H1 (cell line): Measurements from ENCODE around the gene CEP76. TPM values are rescaled to one million over a fixed set of nuclear protein-coding genes. Genes with fewer than 3 reads are reported as not detected.
A peak's percentile ranks its signal among the peaks of the same experiment; 100 is the strongest.

Experiments used
- CTCF ChIA-PET: fragments of 300-600 bp; sonication (Branson Sonifier 250); formaldehyde crosslinking; loops from one replicate; lab custom pipeline; 2021; ENCODE audit not compliant: partially characterized antibody; lab: Charles Lee
- POLR2A ChIA-PET: fragments of 300-600 bp; sonication (Branson Sonifier 250); formaldehyde crosslinking; loops from one replicate; lab custom pipeline; 2021; ENCODE audit warnings: inconsistent platforms; ENCODE audit not compliant: partially characterized antibody; lab: Charles Lee
- DNase-seq, 2 experiments: peaks; one replicate each; pipeline versions ENCODE4 v3.0.0 to v3.0.0-alpha.2; 2010 to 2022; ENCODE audit warnings: low spot score in 2 of 2, low read depth in 1 of 2, mixed read lengths in 1 of 2
- FAIRE-seq: peaks from 2 replicates; lab custom pipeline; 2011; peaks lifted over from hg19 to GRCh38; lab: Jason Lieb, UNC
- H2AFZ ChIP-seq: 2 replicates; pipeline ENCODE4 v1.8.1; 2012; ENCODE audit warnings: low read length, inconsistent platforms
- H2AK5ac ChIP-seq: 2 replicates; pipeline ENCODE4 v1.6.1; 2013; ENCODE audit warnings: low read depth, low read length
- H2BK120ac ChIP-seq: replicated peaks from 2 replicates; pipeline ENCODE3; 2013; ENCODE audit warnings: low read depth, low read length, inconsistent platforms
- H2BK12ac ChIP-seq: 2 replicates; pipeline ENCODE4 v1.6.1; 2013; ENCODE audit warnings: low read depth, low read length
- H2BK15ac ChIP-seq: 2 replicates; pipeline ENCODE4 v1.6.1; 2013; ENCODE audit warnings: low read length
- H2BK20ac ChIP-seq: 2 replicates; pipeline ENCODE4 v1.6.1; 2013; ENCODE audit warnings: low read length
- H2BK5ac ChIP-seq: 2 replicates; pipeline ENCODE4 v1.6.1; 2013; ENCODE audit warnings: low read depth, low read length
- H3K14ac ChIP-seq: 2 replicates; pipeline ENCODE4 v1.6.1; 2013; ENCODE audit warnings: inconsistent platforms; ENCODE audit not compliant: insufficient read length
- H3K18ac ChIP-seq: 2 replicates; pipeline ENCODE4 v1.6.1; 2013; ENCODE audit warnings: low read length; ENCODE audit errors: extremely low read depth
- H3K23ac ChIP-seq: 2 replicates; pipeline ENCODE4 v1.6.1; 2013; ENCODE audit warnings: inconsistent platforms; ENCODE audit not compliant: insufficient read length
- H3K23me2 ChIP-seq: 2 replicates; pipeline ENCODE4 v1.6.1; 2013; ENCODE audit warnings: low read depth, low read length
- H3K27ac ChIP-seq: 2 replicates; pipeline ENCODE4 v1.6.1; 2011; ENCODE audit warnings: low read depth, low read length, inconsistent platforms
- H3K27me3 ChIP-seq, 4 experiments: replicated peaks in 1 of 4; 1 replicate in 1 of 4; 2 replicates in 3 of 4; pipeline versions ENCODE4 v1.6.1 to v1.8.1; 2011 to 2013; ENCODE audit warnings: low read length in 3 of 4, mild to moderate bottlenecking in 3 of 4, inconsistent platforms in 2 of 4, mixed read lengths in 2 of 4, moderate library complexity in 1 of 4; ENCODE audit not compliant: control insufficient read depth in 3 of 4, insufficient read depth in 3 of 4; ENCODE audit errors: extremely low read depth in 1 of 4
- H3K36me3 ChIP-seq, 4 experiments: 2 replicates each; pipeline versions ENCODE4 v1.6.1 to v1.8.1; 2011 to 2013; ENCODE audit warnings: mild to moderate bottlenecking in 4 of 4, low read length in 3 of 4, moderate library complexity in 2 of 4, control low read depth in 1 of 4, inconsistent platforms in 1 of 4; ENCODE audit not compliant: insufficient read depth in 4 of 4, control insufficient read depth in 2 of 4
- H3K4ac ChIP-seq: replicated peaks from 2 replicates; pipeline ENCODE3; 2013; ENCODE audit warnings: low read length, low read depth, mixed read lengths, inconsistent platforms; ENCODE audit not compliant: insufficient read length
- H3K4me1 ChIP-seq, 4 experiments: replicated peaks in 1 of 4; 1 replicate in 1 of 4; 2 replicates in 3 of 4; pipeline versions ENCODE4 v1.6.1 to v1.8.1; 2011 to 2013; ENCODE audit warnings: low read length in 3 of 4, inconsistent platforms in 2 of 4, mixed read lengths in 1 of 4; ENCODE audit not compliant: insufficient read depth in 4 of 4, control insufficient read depth in 3 of 4
- H3K4me2 ChIP-seq, 2 experiments: 2 replicates each; pipeline versions ENCODE4 v1.6.1 to v1.8.1; 2011 to 2013; ENCODE audit warnings: low read depth in 2 of 2, low read length in 2 of 2, control low read depth in 1 of 2, inconsistent platforms in 1 of 2, mild to moderate bottlenecking in 1 of 2; ENCODE audit not compliant: insufficient read depth in 1 of 2
- H3K4me3 ChIP-seq, 4 experiments: fragments of 200-600, 300-600 bp in 1 of 4; sonication (generic), shearing (Covaris generic), sonication (Bioruptor Twin) in 1 of 4; 2 replicates each; pipeline versions ENCODE4 v1.5.1 to v1.8.1; 2011 to 2016; ENCODE audit warnings: low read length in 4 of 4, low read depth in 3 of 4, control low read depth in 2 of 4, inconsistent platforms in 2 of 4, mild to moderate bottlenecking in 2 of 4, mixed read lengths in 1 of 4, moderate library complexity in 1 of 4; ENCODE audit not compliant: insufficient read depth in 2 of 4; ENCODE audit errors: extremely low read depth in 1 of 4
- H3K56ac ChIP-seq: replicated peaks from 2 replicates; pipeline ENCODE3; 2013; ENCODE audit warnings: low read depth, mild to moderate bottlenecking, mixed read lengths, low read length, inconsistent platforms; ENCODE audit not compliant: insufficient read length
- H3K79me1 ChIP-seq: 2 replicates; pipeline ENCODE4 v1.6.1; 2013; ENCODE audit warnings: low read depth, low read length, control low read depth
- H3K79me2 ChIP-seq, 2 experiments: 2 replicates each; pipeline versions ENCODE4 v1.6.1 to v1.8.1; 2012 to 2013; ENCODE audit warnings: low read length in 2 of 2, mild to moderate bottlenecking in 2 of 2, inconsistent platforms in 1 of 2; ENCODE audit not compliant: insufficient read depth in 2 of 2, control insufficient read depth in 1 of 2
- H3K9ac ChIP-seq, 4 experiments: replicated peaks in 1 of 4; 1 replicate in 1 of 4; 2 replicates in 3 of 4; pipeline versions ENCODE4 v1.6.1 to v1.8.1; 2011 to 2013; ENCODE audit warnings: low read depth in 3 of 4, low read length in 3 of 4, control low read depth in 2 of 4, mild to moderate bottlenecking in 2 of 4, moderate library complexity in 2 of 4, inconsistent platforms in 1 of 4; ENCODE audit errors: extremely low read depth in 1 of 4
- H3K9me3 ChIP-seq, 2 experiments: 2 replicates each; pipeline versions ENCODE4 v1.6.1 to v1.8.1; 2012 to 2013; ENCODE audit warnings: mild to moderate bottlenecking in 2 of 2, moderate library complexity in 2 of 2, control low read depth in 1 of 2, inconsistent platforms in 1 of 2, low read depth in 1 of 2, low read length in 1 of 2, mixed read lengths in 1 of 2; ENCODE audit not compliant: insufficient read depth in 2 of 2
- H4K20me1 ChIP-seq, 2 experiments: replicated peaks in 1 of 2; 2 replicates each; pipeline versions ENCODE3 to v1.8.1; 2011 to 2013; ENCODE audit warnings: inconsistent platforms in 2 of 2, low read length in 2 of 2, mild to moderate bottlenecking in 1 of 2; ENCODE audit not compliant: insufficient read depth in 2 of 2, control insufficient read depth in 1 of 2
- H4K5ac ChIP-seq: 2 replicates; pipeline ENCODE4 v1.6.1; 2013; ENCODE audit warnings: low read length, low read depth, mixed read lengths, inconsistent platforms; ENCODE audit not compliant: insufficient read length
- H4K8ac ChIP-seq: 2 replicates; pipeline ENCODE4 v1.8.0; 2013; ENCODE audit warnings: mild to moderate bottlenecking, moderate library complexity, low read length, inconsistent platforms; ENCODE audit not compliant: insufficient read depth; ENCODE audit errors: extremely low read depth
- H4K91ac ChIP-seq: replicated peaks from 2 replicates; pipeline ENCODE3; 2013; ENCODE audit warnings: low read length, mixed read lengths, inconsistent platforms; ENCODE audit not compliant: insufficient read length
- EP300 ChIP-seq, 2 experiments: IDR thresholded peaks; 1 replicate in 1 of 2; 2 replicates in 1 of 2; pipeline ENCODE4 v1.6.1; 2011 to 2012; ENCODE audit warnings: low read depth in 2 of 2, low read length in 2 of 2, mild to moderate bottlenecking in 2 of 2, borderline replicate concordance in 1 of 2, inconsistent platforms in 1 of 2, moderate library complexity in 1 of 2
- GABPA ChIP-seq: IDR thresholded peaks from 2 replicates; pipeline ENCODE4 v1.6.1; 2011; ENCODE audit warnings: mild to moderate bottlenecking, low read length, moderate library complexity, borderline replicate concordance; ENCODE audit not compliant: insufficient read depth
- HDAC2 ChIP-seq, 2 experiments: fragments of 300-600 bp in 1 of 2; sonication (generic) in 1 of 2; IDR thresholded peaks; 2 replicates each; pipeline ENCODE4 v1.6.1; 2011 to 2012; ENCODE audit warnings: low read depth in 2 of 2, low read length in 2 of 2, mild to moderate bottlenecking in 2 of 2, moderate library complexity in 2 of 2, borderline replicate concordance in 1 of 2, inconsistent platforms in 1 of 2
- JUND ChIP-seq: IDR thresholded peaks from 2 replicates; pipeline ENCODE4 v1.6.1; 2011; ENCODE audit warnings: mild to moderate bottlenecking, improper control_type of control experiment, low read length
- KDM5A ChIP-seq: fragments of 200-600 bp; IDR thresholded peaks from 2 replicates; pipeline ENCODE4 v1.7.1; 2012; ENCODE audit warnings: mild to moderate bottlenecking, low read length, inconsistent platforms, mixed read lengths
- MAFK ChIP-seq: IDR thresholded peaks from 2 replicates; pipeline ENCODE4 v1.6.1; 2012; ENCODE audit warnings: low read depth, mild to moderate bottlenecking, improper control_type of control experiment, low read length
- SAP30 ChIP-seq: fragments of 300-600 bp; sonication (generic); IDR thresholded peaks from 2 replicates; pipeline ENCODE4 v1.7.1; 2012; ENCODE audit warnings: low read length, moderate library complexity, mild to moderate bottlenecking, inconsistent platforms; ENCODE audit not compliant: insufficient read depth, insufficient replicate concordance
- SIX5 ChIP-seq: IDR thresholded peaks from 2 replicates; pipeline ENCODE4 v1.6.1; 2011; ENCODE audit warnings: mild to moderate bottlenecking, low read depth, low read length
- SP1 ChIP-seq: IDR thresholded peaks from 2 replicates; pipeline ENCODE4 v1.6.1; 2011; ENCODE audit warnings: low read depth, low read length
- WGBS, 2 experiments: shearing (Covaris generic) in 1 of 2; methylation state at CpG; one replicate each; pipeline versions ENCODE4 v1.1.6 to v1.1.7; 2013 to 2015; ENCODE audit warnings: low lambda C conversion rate in 2 of 2, mixed read lengths in 2 of 2, inconsistent platforms in 1 of 2, low coverage in 1 of 2, missing lambda C conversion rate in 1 of 2; ENCODE audit not compliant: insufficient replicate concordance in 2 of 2, insufficient coverage in 1 of 2, insufficient read length in 1 of 2; ENCODE audit errors: extremely low coverage in 1 of 2, missing lambda C conversion rate in 1 of 2; 5-methylcytosine and 5-hydroxymethylcytosine counted together
- polyA plus RNA-seq, 7 experiments: library from polyadenylated mRNA; depleted of rRNA in 3 of 7; stranded (reverse) in 5 of 7; unstranded in 2 of 7; fragments of >200 nt in 5 of 7; fragments of 200-250 nt in 2 of 7; gene quantifications; 1 replicate in 5 of 7; 2 replicates in 1 of 7; 4 replicates in 1 of 7; pipeline versions ENCODE4 v1.2.1 to v1.2.3, GENCODE V29; 2011 to 2013; ENCODE audit warnings: missing spikeins in 2 of 7, mixed read lengths in 2 of 7
- total RNA-seq: library from RNA; stranded (reverse); fragmentation: NEBNext Ultra II Directional; extraction: Animal tissue kit (Norgen Biotek cat#: 25700); gene quantifications from 2 replicates; pipeline ENCODE4 v1.2.1, GENCODE V29; 2021
- TF ChIP-seq, protein P1 (sequence below): IDR thresholded peaks from 2 replicates; pipeline ENCODE4 v1.6.1; 2012; ENCODE audit warnings: low read length, inconsistent platforms

CEP76 gene
- total and polyA plus RNA-seq, 2 of the 8 experiments (the other 6 are each of a cell fraction or from before 2014, with no cell fraction given), result 9.0 to 18.1 TPM

DNA sequence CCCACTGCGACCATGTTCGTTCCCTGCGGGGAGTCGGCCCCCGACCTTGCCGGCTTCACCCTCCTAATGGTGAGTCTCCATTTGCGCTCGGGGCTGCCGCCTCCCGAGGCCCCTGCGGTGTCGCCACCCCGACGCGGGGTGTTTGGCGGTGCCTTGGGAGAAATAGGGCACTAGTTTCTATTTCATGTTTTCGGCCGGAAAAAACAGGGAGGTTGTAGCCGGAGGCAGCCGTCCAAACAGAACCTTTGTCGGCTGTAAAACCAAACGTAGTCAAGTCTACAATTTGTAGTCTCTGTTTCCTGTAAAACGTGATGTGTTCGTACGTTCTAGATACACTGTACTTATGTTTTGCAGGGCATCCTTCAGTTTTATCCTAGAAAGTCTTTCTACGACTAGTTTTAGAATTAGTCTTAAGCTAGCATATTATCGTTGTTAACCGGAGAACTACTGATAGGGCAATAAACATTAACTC lies 609 bp upstream of the CEP76 start:
- no peak overlapping the region for H3K14ac ChIP-seq
- H3K4me1 ChIP-seq, result peaks cover 0 to 10% (median 2%) of the 10 kb centered on the region in 4 experiments; a peak in 3 of 7 replicates
- H3K4me2 ChIP-seq, result peak overlapping the region; percentile 67 to 95
- WGBS, 2 experiments, result 3% methylated on average over 28 of the region's 28 CpGs; no CpG with 5 or more reads in 1 of the 2 experiments
- H2BK12ac ChIP-seq, result peak overlapping the region; percentile 68; the same call in 1 of the 2 replicates
- H3K56ac ChIP-seq, result peak overlapping the region; percentile 36
- H3K9ac ChIP-seq, result peak overlapping the region; percentile 56 to 98 (median 96)
- ChIA-PET CTCF (no interaction called here), POLR2A (interaction anchor here (0.7 to 3.9 kb wide), 16 partner anchors 10 to 416 kb away, joined by 3 to 25 read pairs (median 4); partner anchors contain the start of gene AFG3L2)
- peak overlapping the region; percentile 100; the same call in 1 of the 2 replicates for H4K8ac ChIP-seq
- no peak for DNase-seq
- peaks cover 26 to 53% of the 10 kb centered on the region in 2 experiments for H3K79me2 ChIP-seq
- peak overlapping the region; percentile 95 to 97 (median 95) for H3K4me3 ChIP-seq
- peaks cover 4% of the 10 kb centered on the region; the same call in 1 of the 2 replicates for H3K79me1 ChIP-seq
- H3K18ac ChIP-seq, result no peak overlapping the region; the same call in 1 of the 2 replicates
- H3K27ac ChIP-seq, result peak overlapping the region; percentile 98
- H4K91ac ChIP-seq, result peak overlapping the region; percentile 7
- no peak overlapping the region for H3K23ac ChIP-seq
- no peaks in the 10 kb centered on the region for H3K27me3 ChIP-seq
- no peak for FAIRE-seq
- H3K23me2 ChIP-seq, result peaks cover 8% of the 10 kb centered on the region; the same call in 1 of the 2 replicates
- no peaks in the 10 kb centered on the region for H4K20me1 ChIP-seq
- H3K4ac ChIP-seq, result no peak overlapping the region
- H2BK20ac ChIP-seq, result no peak overlapping the region
- no peak overlapping the region for H2BK120ac ChIP-seq
- H3K9me3 ChIP-seq, result no peaks in the 10 kb centered on the region
- H2BK5ac ChIP-seq, result peak overlapping the region; percentile 98
- no peak overlapping the region for H2AFZ ChIP-seq
- H2BK15ac ChIP-seq, result no peak overlapping the region
- no peak overlapping the region for H2AK5ac ChIP-seq
- no peak overlapping the region for H4K5ac ChIP-seq
- H3K36me3 ChIP-seq, result peaks cover 0 to 28% (median 19%) of the 10 kb centered on the region in 4 experiments; a peak in 6 of 8 replicates
- TF ChIP-seq SIX5 (no peak), MAFK (no peak), EP300 (IDR thresholded peaks at IDR 0.05; ENCODE audit: borderline replicate concordance in 1 of 2, low read depth in 2 of 2, low read length in 2 of 2) (no peak), KDM5A (0 out of 2 replicates have a peak, but pooled peaks have one; percentile 41), GABPA (no peak), JUND (no peak), SAP30 (no peak), SP1 (no peak), HDAC2 (IDR thresholded peaks at IDR 0.05; ENCODE audit: borderline replicate concordance in 1 of 2, low read depth in 2 of 2, low read length in 2 of 2) (no peak)
- TF ChIP-seq, protein P1, sequence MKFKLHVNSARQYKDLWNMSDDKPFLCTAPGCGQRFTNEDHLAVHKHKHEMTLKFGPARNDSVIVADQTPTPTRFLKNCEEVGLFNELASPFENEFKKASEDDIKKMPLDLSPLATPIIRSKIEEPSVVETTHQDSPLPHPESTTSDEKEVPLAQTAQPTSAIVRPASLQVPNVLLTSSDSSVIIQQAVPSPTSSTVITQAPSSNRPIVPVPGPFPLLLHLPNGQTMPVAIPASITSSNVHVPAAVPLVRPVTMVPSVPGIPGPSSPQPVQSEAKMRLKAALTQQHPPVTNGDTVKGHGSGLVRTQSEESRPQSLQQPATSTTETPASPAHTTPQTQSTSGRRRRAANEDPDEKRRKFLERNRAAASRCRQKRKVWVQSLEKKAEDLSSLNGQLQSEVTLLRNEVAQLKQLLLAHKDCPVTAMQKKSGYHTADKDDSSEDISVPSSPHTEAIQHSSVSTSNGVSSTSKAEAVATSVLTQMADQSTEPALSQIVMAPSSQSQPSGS, result no peak
